Nephron progenitor cell (in vitro differentiated cells): ENCODE results near the gene SLA2.

Source experiments
- DNase-seq: peaks from one replicate; pipeline ENCODE4 v3.0.0; 2021
- H3K27ac Mint-ChIP-seq: 2 replicates; pipeline ENCODE4 v1.8.0; 2021; ENCODE audit warnings: mild to moderate bottlenecking, moderate library complexity, mixed read lengths
- H3K27me3 Mint-ChIP-seq: 2 replicates; pipeline ENCODE4 v1.8.0; 2021; ENCODE audit warnings: mild to moderate bottlenecking, low read depth, mixed read lengths; ENCODE audit not compliant: poor library complexity
- H3K36me3 Mint-ChIP-seq: 2 replicates; pipeline ENCODE4 v1.8.0; 2021; ENCODE audit warnings: low read depth, mixed read lengths
- H3K4me1 Mint-ChIP-seq: 2 replicates; pipeline ENCODE4 v1.8.0; 2021; ENCODE audit warnings: mixed read lengths
- H3K4me3 Mint-ChIP-seq: 2 replicates; pipeline ENCODE4 v1.8.0; 2021; ENCODE audit warnings: mild to moderate bottlenecking, moderate library complexity, mixed read lengths
- H3K9me3 Mint-ChIP-seq: 2 replicates; pipeline ENCODE4 v1.8.0; 2021; ENCODE audit warnings: mild to moderate bottlenecking, moderate library complexity, mixed read lengths
- CTCF ChIP-seq: fragments of 200-600 bp; sonication (generic); IDR thresholded peaks from 2 replicates; pipeline ENCODE4 v1.5.0; 2021; ENCODE audit warnings: antibody characterized with exemption

SLA2 gene

GRCh38 chr20:36624944-36625324 is 21.1 kb downstream of the SLA2 start:
- H3K36me3 Mint-ChIP-seq, result no peaks in the 10 kb centered on the region
- H3K9me3 Mint-ChIP-seq, result no peaks in the 10 kb centered on the region
- peaks cover 4% of the 10 kb centered on the region for H3K27me3 Mint-ChIP-seq
- H3K27ac Mint-ChIP-seq, result no peak overlapping the region
- no peak overlapping the region for H3K4me3 Mint-ChIP-seq
- DNase-seq, result no peak
- peaks cover 34% of the 10 kb centered on the region for H3K4me1 Mint-ChIP-seq
- no peak for TF ChIP-seq CTCF

GRCh38 chr20:36624068-36624943 is 21.7 kb downstream of the SLA2 start:
- no peak for TF ChIP-seq CTCF
- H3K4me3 Mint-ChIP-seq, result no peak overlapping the region
- no peak for DNase-seq
- no peaks in the 10 kb centered on the region for H3K9me3 Mint-ChIP-seq
- peaks cover 29% of the 10 kb centered on the region for H3K4me1 Mint-ChIP-seq
- H3K27me3 Mint-ChIP-seq, result peaks cover 4% of the 10 kb centered on the region
- H3K27ac Mint-ChIP-seq, result peak overlapping the region; percentile 77
- no peaks in the 10 kb centered on the region for H3K36me3 Mint-ChIP-seq

- H3K9me3 Mint-ChIP-seq, result no peaks in the 10 kb centered on the region
- H3K36me3 Mint-ChIP-seq, result no peaks in the 10 kb centered on the region
- peaks cover 4% of the 10 kb centered on the region for H3K27me3 Mint-ChIP-seq
- no peak overlapping the region for H3K27ac Mint-ChIP-seq
- TF ChIP-seq CTCF, result no peak
- H3K4me1 Mint-ChIP-seq, result peaks cover 29% of the 10 kb centered on the region
- no peak overlapping the region for H3K4me3 Mint-ChIP-seq
- no peak for DNase-seq
Observed at GRCh38 chr20:36623444-36623843, 22.6 kb downstream of the SLA2 start.

- Mint-ChIP-seq H3K27me3 (no peaks in the 10 kb centered on the region), H3K27ac (no peak overlapping the region), H3K36me3 (no peaks in the 10 kb centered on the region), H3K4me1 (peaks cover 19% of the 10 kb centered on the region), H3K9me3 (no peaks in the 10 kb centered on the region), H3K4me3 (no peak overlapping the region)
- DNase-seq, result no peak
- no peak for TF ChIP-seq CTCF
Observed at GRCh38 chr20:36620917-36621316, 25.1 kb downstream of the SLA2 start.

- Mint-ChIP-seq H3K4me1 (no peaks in the 10 kb centered on the region), H3K27ac (peak overlapping the region; percentile 43), H3K9me3 (no peaks in the 10 kb centered on the region), H3K27me3 (no peaks in the 10 kb centered on the region), H3K36me3 (peaks cover 22% of the 10 kb centered on the region), H3K4me3 (no peak overlapping the region)
- no peak for DNase-seq
- TF ChIP-seq CTCF, result no peak
Observed at GRCh38 chr20:36614781-36615557, 31.0 kb downstream of the SLA2 start.
